Endothelial cell of umbilical vein (primary cell): ENCODE data around the gene FANCC. TPM values are rescaled to one million over a fixed set of nuclear protein-coding genes. Genes with fewer than 3 reads are reported as not detected.

Experiments
- BruUV-seq: library from RNA; stranded (reverse); fragments of 400-500 nt; replicated peaks from 2 replicates; lab custom pipeline; 2021; lab: Mats Ljungman, UMichigan
- CTCF ChIA-PET: fragments of 300-600, 350-600 bp; sonication (Branson Sonifier 250); formaldehyde crosslinking; loops from one replicate; lab custom pipeline; 2021; ENCODE audit warnings: antibody characterized with exemption, inconsistent platforms; lab: Charles Lee
- POLR2A ChIA-PET: fragments of 300-600, 350-600 bp; sonication (Branson Sonifier 250); formaldehyde crosslinking; loops from one replicate; lab custom pipeline; 2021; ENCODE audit warnings: antibody characterized with exemption, inconsistent platforms; lab: Charles Lee
- DNase-seq: peaks from one replicate; pipeline ENCODE4 v3.0.0-alpha.2; 2011; ENCODE audit warnings: low read depth, low spot score
- FAIRE-seq: peaks from 2 replicates; lab custom pipeline; 2011; peaks lifted over from hg19 to GRCh38; lab: Jason Lieb, UNC
- H2AFZ ChIP-seq: 2 replicates; pipeline ENCODE4 v1.6.0; 2012; ENCODE audit warnings: low read depth, low read length, control low read depth, inconsistent platforms
- H3K27ac ChIP-seq: 2 replicates; pipeline ENCODE4 v1.5.1; 2011; ENCODE audit warnings: low read depth, mild to moderate bottlenecking, control low read depth, low read length, moderate library complexity; ENCODE audit not compliant: insufficient read depth
- H3K27me3 ChIP-seq, 2 experiments: 2 replicates each; pipeline versions ENCODE4 v1.6.0 to v1.6.1; 2011; ENCODE audit warnings: low read length in 2 of 2, mixed read lengths in 1 of 2; ENCODE audit not compliant: control insufficient read depth in 2 of 2, insufficient read depth in 2 of 2
- H3K36me3 ChIP-seq, 2 experiments: 2 replicates in 1 of 2; 3 replicates in 1 of 2; pipeline ENCODE4 v1.5.1; 2011; ENCODE audit warnings: low read length in 2 of 2, mild to moderate bottlenecking in 1 of 2, moderate library complexity in 1 of 2; ENCODE audit not compliant: control insufficient read depth in 2 of 2, insufficient read depth in 2 of 2; ENCODE audit errors: extremely low read depth in 1 of 2
- H3K4me1 ChIP-seq: 3 replicates; pipeline ENCODE4 v1.5.1; 2011; ENCODE audit warnings: mild to moderate bottlenecking, low read length; ENCODE audit not compliant: control insufficient read depth, insufficient read depth; ENCODE audit errors: extremely low read depth
- H3K4me2 ChIP-seq: 2 replicates; pipeline ENCODE4 v1.6.1; 2011; ENCODE audit warnings: low read length, control low read depth, mixed read lengths; ENCODE audit not compliant: insufficient read depth
- H3K4me3 ChIP-seq, 3 experiments: fragments of 200-600 bp in 1 of 3; sonication (generic), shearing (Covaris generic) in 1 of 3; replicated peaks in 1 of 3; 2 replicates each; pipeline ENCODE4 v1.5.1; 2011 to 2016; ENCODE audit warnings: control low read depth in 3 of 3, low read length in 3 of 3, mild to moderate bottlenecking in 2 of 3, inconsistent platforms in 1 of 3, low read depth in 1 of 3, moderate library complexity in 1 of 3; ENCODE audit not compliant: insufficient read depth in 1 of 3
- H3K79me2 ChIP-seq: 2 replicates; pipeline ENCODE4 v1.6.0; 2012; ENCODE audit warnings: low read length, inconsistent platforms; ENCODE audit not compliant: control insufficient read depth, insufficient read depth
- H3K9ac ChIP-seq: replicated peaks from 2 replicates; pipeline ENCODE3; 2011; ENCODE audit warnings: low read length, control low read depth; ENCODE audit not compliant: insufficient read depth; ENCODE audit errors: extremely low read depth
- H3K9me1 ChIP-seq: replicated peaks from 3 replicates; pipeline ENCODE4 v1.6.0; 2011; ENCODE audit warnings: mild to moderate bottlenecking, low read length; ENCODE audit not compliant: control insufficient read depth, insufficient read depth; ENCODE audit errors: extremely low read depth
- H3K9me3 ChIP-seq: replicated peaks from 2 replicates; pipeline ENCODE4 v1.5.1; 2012; ENCODE audit warnings: low read length, inconsistent platforms; ENCODE audit not compliant: control insufficient read depth, insufficient read depth
- H4K20me1 ChIP-seq: replicated peaks from 2 replicates; pipeline ENCODE3; 2011; ENCODE audit warnings: mild to moderate bottlenecking, low read length; ENCODE audit not compliant: control insufficient read depth, insufficient read depth; ENCODE audit errors: extremely low read depth
- EZH2 ChIP-seq: IDR thresholded peaks from 2 replicates; pipeline ENCODE4 v1.6.1; 2012; ENCODE audit warnings: borderline replicate concordance, low read depth, mild to moderate bottlenecking, moderate library complexity, low read length, inconsistent platforms; ENCODE audit not compliant: severe bottlenecking
- FOS ChIP-seq: IDR thresholded peaks from 2 replicates; pipeline ENCODE4 v1.6.1; 2011; ENCODE audit warnings: mild to moderate bottlenecking, low read length, moderate library complexity, borderline replicate concordance; ENCODE audit not compliant: insufficient read depth
- GATA2 ChIP-seq: IDR thresholded peaks from 2 replicates; pipeline ENCODE4 v1.7.0; 2011; ENCODE audit warnings: low read depth, mild to moderate bottlenecking, moderate library complexity, mixed read lengths, low read length; ENCODE audit not compliant: insufficient read length, insufficient read depth
- JUN ChIP-seq: IDR thresholded peaks from 2 replicates; pipeline ENCODE4 v1.6.1; 2011; ENCODE audit warnings: borderline replicate concordance, low read depth; ENCODE audit not compliant: insufficient read length, insufficient read depth
- MYC ChIP-seq: IDR thresholded peaks from one replicate; pipeline ENCODE4 v1.6.1; 2011; ENCODE audit warnings: mild to moderate bottlenecking, low read depth, low read length
- POLR2A ChIP-seq: IDR thresholded peaks from 2 replicates; pipeline ENCODE4 v1.6.1; 2012; ENCODE audit warnings: low read depth, mild to moderate bottlenecking, control low read depth, low read length
- POLR2AphosphoS5 ChIP-seq: IDR thresholded peaks from 2 replicates; pipeline ENCODE4 v1.6.1; 2012; ENCODE audit warnings: low read depth, mild to moderate bottlenecking, control low read depth, low read length, moderate library complexity; ENCODE audit not compliant: insufficient read depth
- dilution Hi-C: fragments of 300-500 bp; cut with MboI; formaldehyde crosslinking; loops from one replicate; pipeline ENCODE4 v1.15.0; 2019; ENCODE audit warnings: low sequenced_read_pairs; ENCODE audit not compliant: extremely low pct_ligation_motif_present
- intact Hi-C: fragments of 100-400 bp; cut with micrococcal nuclease; formaldehyde crosslinking; loops from one replicate; pipeline ENCODE4 v1.10.0; 2022
- polyA plus RNA-seq, 4 experiments: library from polyadenylated mRNA; depleted of rRNA in 3 of 4; stranded (reverse) in 3 of 4; unstranded in 1 of 4; fragments of >200 nt; gene quantifications; 2 replicates each; pipeline versions ENCODE4 v1.2.1 to v1.2.3, GENCODE V29; 2011 to 2012; ENCODE audit warnings: missing spikeins in 1 of 4
- total RNA-seq: library from RNA; stranded (reverse); gene quantifications from 2 replicates; pipeline ENCODE4 v1.2.3, GENCODE V29; 2021
- TF ChIP-seq, protein P1 (sequence below), 2 donors: IDR thresholded peaks; 1 replicate in 1 of 2; 2 replicates in 1 of 2; pipeline ENCODE4 v1.5.1; 2011; ENCODE audit warnings: low read length in 2 of 2, mild to moderate bottlenecking in 2 of 2, moderate library complexity in 2 of 2, control low read depth in 1 of 2, inconsistent platforms in 1 of 2, low read depth in 1 of 2; ENCODE audit not compliant: insufficient read depth in 1 of 2; ENCODE audit errors: extremely low read depth in 1 of 2
- TF ChIP-seq, protein P2 (sequence below): IDR thresholded peaks from 2 replicates; pipeline ENCODE4 v1.6.1; 2011; ENCODE audit not compliant: insufficient read depth, insufficient read length

The FANCC gene
- total and polyA plus RNA-seq, 2 donors (not counting 3 experiments of a cell fraction or from before 2014, with no cell fraction given), result 5.7 to 13.1 TPM

DNA sequence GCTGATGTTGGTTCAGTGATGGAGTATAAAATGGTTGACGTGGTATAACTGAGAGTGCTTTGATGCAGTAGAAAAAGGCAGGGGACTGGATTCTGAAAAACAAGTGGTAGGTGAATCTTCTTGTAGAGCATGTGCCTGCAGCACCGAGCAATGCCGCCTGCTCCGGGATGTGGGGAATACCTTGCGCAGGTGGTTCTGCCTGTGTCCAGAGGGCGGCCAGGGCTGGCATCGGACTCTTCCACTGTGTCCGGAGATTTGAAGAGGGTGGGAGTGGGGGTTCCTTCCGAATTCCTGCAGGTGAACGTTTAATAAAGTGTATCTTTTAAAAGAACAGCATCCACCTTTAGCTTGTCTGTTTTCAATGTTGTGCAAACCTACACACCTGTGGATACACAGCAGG lies 238.0 kb downstream of the FANCC start:
- Histone ChIP-seq H2AFZ (no peak overlapping the region), H3K4me1 (no peaks in the 10 kb centered on the region), H3K36me3 (peaks cover 2 to 36% of the 10 kb centered on the region in 2 experiments), H3K27me3 (no peaks in the 10 kb centered on the region), H3K9me1 (no peaks in the 10 kb centered on the region), H3K4me2 (no peak overlapping the region), H3K9ac (no peak overlapping the region), H3K4me3 (no peak overlapping the region), H3K79me2 (peaks cover 3% of the 10 kb centered on the region), H4K20me1 (no peaks in the 10 kb centered on the region), H3K27ac (no peak overlapping the region), H3K9me3 (no peaks in the 10 kb centered on the region)
- DNase-seq (no peak), FAIRE-seq (no peak)
- TF ChIP-seq POLR2A (no peak), EZH2 (no peak), FOS (no peak), JUN (no peak), MYC (no peak), POLR2AphosphoS5 (no peak), GATA2 (no peak)
- TF ChIP-seq, protein P1, sequence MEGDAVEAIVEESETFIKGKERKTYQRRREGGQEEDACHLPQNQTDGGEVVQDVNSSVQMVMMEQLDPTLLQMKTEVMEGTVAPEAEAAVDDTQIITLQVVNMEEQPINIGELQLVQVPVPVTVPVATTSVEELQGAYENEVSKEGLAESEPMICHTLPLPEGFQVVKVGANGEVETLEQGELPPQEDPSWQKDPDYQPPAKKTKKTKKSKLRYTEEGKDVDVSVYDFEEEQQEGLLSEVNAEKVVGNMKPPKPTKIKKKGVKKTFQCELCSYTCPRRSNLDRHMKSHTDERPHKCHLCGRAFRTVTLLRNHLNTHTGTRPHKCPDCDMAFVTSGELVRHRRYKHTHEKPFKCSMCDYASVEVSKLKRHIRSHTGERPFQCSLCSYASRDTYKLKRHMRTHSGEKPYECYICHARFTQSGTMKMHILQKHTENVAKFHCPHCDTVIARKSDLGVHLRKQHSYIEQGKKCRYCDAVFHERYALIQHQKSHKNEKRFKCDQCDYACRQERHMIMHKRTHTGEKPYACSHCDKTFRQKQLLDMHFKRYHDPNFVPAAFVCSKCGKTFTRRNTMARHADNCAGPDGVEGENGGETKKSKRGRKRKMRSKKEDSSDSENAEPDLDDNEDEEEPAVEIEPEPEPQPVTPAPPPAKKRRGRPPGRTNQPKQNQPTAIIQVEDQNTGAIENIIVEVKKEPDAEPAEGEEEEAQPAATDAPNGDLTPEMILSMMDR (IDR thresholded peaks at IDR 0.05; ENCODE audit: extremely low read depth in 1 of 2, insufficient read depth in 1 of 2, low read depth in 1 of 2, low read length in 2 of 2), result no peak
- TF ChIP-seq, protein P2, sequence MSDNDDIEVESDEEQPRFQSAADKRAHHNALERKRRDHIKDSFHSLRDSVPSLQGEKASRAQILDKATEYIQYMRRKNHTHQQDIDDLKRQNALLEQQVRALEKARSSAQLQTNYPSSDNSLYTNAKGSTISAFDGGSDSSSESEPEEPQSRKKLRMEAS, result no peak
- POLR2A ChIA-PET, result no interaction called here
- intact Hi-C loops, result no loop called here
- dilution Hi-C loops, result no loop called here
- BruUV-seq, result no TSS peak
- CTCF ChIA-PET, result no interaction called here
